Umbilical cord (tissue), 2 donors: ENCODE data around the gene FCER1A. TPM values are rescaled to one million over a fixed set of nuclear protein-coding genes. Genes with fewer than 3 reads are reported as not detected.

ENCODE experiments used
- DNase-seq: peaks from one replicate; pipeline ENCODE4 v3.0.0-alpha.2; 2015; ENCODE audit warnings: low spot score
- total RNA-seq: library from RNA; depleted of rRNA; stranded (reverse); fragments of >200 nt; gene quantifications from one replicate; pipeline ENCODE4 v1.2.3, GENCODE V29; 2014; ENCODE audit warnings: low replicate concordance; ENCODE audit not compliant: insufficient read depth

The FCER1A gene
- 2.9 TPM for total RNA-seq

- no peak for DNase-seq
These were observed at the start of gene FCER1A for GRCh38 chr1:159302095-159302494. TSS of gene FCER1A (plus strand) at chr1:159302336. CDS start at chr1:159302365, 29 bp downstream.

GRCh38 chr1:159261311-159261710 lies 40.8 kb upstream of the FCER1A start:
- no peak for DNase-seq

GRCh38 chr1:159261721-159262494 lies 40.2 kb upstream of the FCER1A start:
- DNase-seq, result peak; percentile 65

GRCh38 chr1:159266832-159267231 lies 35.3 kb upstream of the FCER1A start:
- no peak for DNase-seq

GRCh38 chr1:159274631-159275030 lies 27.5 kb upstream of the FCER1A start:
- no peak for DNase-seq

GRCh38 chr1:159275891-159276290 lies 26.2 kb upstream of the FCER1A start:
- no peak for DNase-seq

GRCh38 chr1:159279773-159280172 lies 22.4 kb upstream of the FCER1A start:
- DNase-seq, result no peak

- DNase-seq, result no peak
These were observed 20.0 kb upstream of the FCER1A start for GRCh38 chr1:159282118-159282517.

- DNase-seq, result no peak
These were observed 13.1 kb upstream of the FCER1A start for GRCh38 chr1:159289060-159289459.

GRCh38 chr1:159291424-159291823 lies 10.7 kb upstream of the FCER1A start:
- DNase-seq, result no peak

GRCh38 chr1:159296706-159297375 lies 5.3 kb upstream of the FCER1A start:
- DNase-seq, result no peak

- DNase-seq, result peak; percentile 42
These were observed 2.0 kb upstream of the FCER1A start for GRCh38 chr1:159300146-159300545.

GRCh38 chr1:159307346-159308020 lies 5.3 kb downstream of the FCER1A start:
- DNase-seq, result no peak

GRCh38 chr1:159311679-159312078 lies 9.5 kb downstream of the FCER1A start:
- DNase-seq, result no peak

- DNase-seq, result no peak
These were observed 13.2 kb downstream of the FCER1A start for GRCh38 chr1:159315381-159315780.

GRCh38 chr1:159318784-159319551 lies 16.8 kb downstream of the FCER1A start:
- no peak for DNase-seq

GRCh38 chr1:159334797-159335196 lies 32.7 kb downstream of the FCER1A start:
- no peak for DNase-seq

GRCh38 chr1:159338018-159338417 lies 35.9 kb downstream of the FCER1A start:
- no peak for DNase-seq

GRCh38 chr1:159339536-159339935 lies 37.4 kb downstream of the FCER1A start:
- no peak for DNase-seq

- DNase-seq, result no peak
These were observed 39.6 kb downstream of the FCER1A start for GRCh38 chr1:159341736-159342135.

GRCh38 chr1:159342761-159343425 lies 40.8 kb downstream of the FCER1A start:
- DNase-seq, result no peak
